MM.1S (cell line): ENCODE data around the gene ADCYAP1R1.

ENCODE experiments used
- CTCF ChIP-seq: fragments of 300-600 bp; sonication (generic); IDR thresholded peaks from 2 replicates; pipeline ENCODE4 v1.5.1; 2016; ENCODE audit warnings: antibody characterized with exemption, low read length, mixed read lengths
- EZH2 ChIP-seq: fragments of 300-600 bp; sonication (generic); optimal IDR thresholded peaks from 2 replicates; pipeline ENCODE3; 2017; ENCODE audit warnings: low read depth, mild to moderate bottlenecking, antibody characterized with exemption, low read length, mixed read lengths

DNA sequence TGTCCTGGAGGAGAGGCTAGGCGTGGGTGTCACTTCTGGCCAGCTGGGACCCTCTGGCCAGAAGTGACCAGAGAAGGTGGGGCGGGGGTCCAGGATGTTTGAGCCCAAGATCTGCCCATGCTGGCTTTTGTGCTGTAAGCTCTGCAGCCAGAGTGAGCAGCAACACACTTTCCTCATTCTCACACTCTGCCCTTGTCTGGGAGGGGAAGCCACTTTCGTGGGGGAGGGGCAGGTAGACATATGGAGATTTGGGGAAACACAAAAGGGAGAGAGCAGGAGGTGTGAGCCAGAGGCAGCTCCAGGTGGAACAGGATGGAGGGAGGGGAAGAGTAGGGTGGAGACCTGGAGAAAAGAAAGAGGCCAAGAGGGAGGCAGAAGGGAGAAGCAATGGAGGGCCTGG, 31.5 kb upstream of the ADCYAP1R1 start:
- TF ChIP-seq CTCF = no peak
- TF ChIP-seq EZH2 = no peak
